SK-N-SH treated with all-trans-retinoic acid at 6 μM for 48 hours (cell line): Measurements from ENCODE around the gene CACNA1C.

Experiments used
- ATAC-seq: fragments of 200-7000 bp; cut with Tn5 transposase; 3 replicates; pipeline ENCODE4 v1.9.1; 2020; ENCODE audit warnings: mild to moderate bottlenecking, moderate library complexity
- BACH2 ChIP-seq: fragments of 250-450 bp; sonication (Bioruptor Pico); IDR thresholded peaks from 2 replicates; pipeline ENCODE4 v1.9.0; 2021; ENCODE audit warnings: mild to moderate bottlenecking, borderline replicate concordance
- CSDC2 ChIP-seq: fragments of 250-450 bp; sonication (Bioruptor Pico); IDR thresholded peaks from 2 replicates; pipeline ENCODE4 v1.5.0; 2020; ENCODE audit warnings: mild to moderate bottlenecking, moderate library complexity
- CSRNP3 ChIP-seq: fragments of 250-450 bp; sonication (Bioruptor Pico); IDR thresholded peaks from 2 replicates; pipeline ENCODE4 v1.5.1; 2021; ENCODE audit warnings: mild to moderate bottlenecking, moderate library complexity
- ESRRG ChIP-seq: fragments of 250-450 bp; sonication (Bioruptor Pico); IDR thresholded peaks from 2 replicates; pipeline ENCODE4 v1.6.1; 2021; ENCODE audit warnings: mild to moderate bottlenecking
- ISL1 ChIP-seq: fragments of 250-450 bp; sonication (Bioruptor Pico); IDR thresholded peaks from 2 replicates; pipeline ENCODE4 v2.1.2; 2022; ENCODE audit warnings: mild to moderate bottlenecking, moderate library complexity
- OSR1 ChIP-seq: fragments of 250-450 bp; sonication (Bioruptor Pico); IDR thresholded peaks from 2 replicates; pipeline ENCODE4 v1.8.0; 2022; ENCODE audit warnings: moderate library complexity, mild to moderate bottlenecking, inconsistent platforms
- POU6F1 ChIP-seq: fragments of 250-450 bp; sonication (Bioruptor Pico); IDR thresholded peaks from 2 replicates; pipeline ENCODE4 v1.8.0; 2021; ENCODE audit warnings: low read depth, mild to moderate bottlenecking, moderate library complexity, borderline replicate concordance
- RARB ChIP-seq: fragments of 250-450 bp; sonication (Bioruptor Pico); IDR thresholded peaks from 2 replicates; pipeline ENCODE4 v1.8.0; 2021; ENCODE audit warnings: mild to moderate bottlenecking, moderate library complexity
- SNAI2 ChIP-seq: fragments of 250-450 bp; sonication (Bioruptor Pico); IDR thresholded peaks from 2 replicates; pipeline ENCODE4 v1.5.0; 2020; ENCODE audit warnings: mild to moderate bottlenecking, moderate library complexity
- TCF4 ChIP-seq: fragments of 250-450 bp; sonication (Bioruptor Pico); IDR thresholded peaks from 2 replicates; pipeline ENCODE4 v1.8.0; 2021; ENCODE audit warnings: mild to moderate bottlenecking, moderate library complexity, borderline replicate concordance
- TOX ChIP-seq: fragments of 250-450 bp; sonication (Bioruptor Pico); IDR thresholded peaks from 2 replicates; pipeline ENCODE4 v1.8.0; 2021; ENCODE audit warnings: mild to moderate bottlenecking, moderate library complexity, borderline replicate concordance
- TSHZ2 ChIP-seq: fragments of 250-450 bp; sonication (Bioruptor Pico); IDR thresholded peaks from 2 replicates; pipeline ENCODE4 v1.5.0; 2020; ENCODE audit warnings: mild to moderate bottlenecking, moderate library complexity
- ZFP3 ChIP-seq: fragments of 250-450 bp; sonication (Bioruptor Pico); IDR thresholded peaks from 2 replicates; pipeline ENCODE4 v1.5.0; 2020; ENCODE audit warnings: mild to moderate bottlenecking, moderate library complexity
- ZFP30 ChIP-seq: fragments of 450-650 bp; formaldehyde crosslinking; IDR thresholded peaks from 2 replicates; pipeline ENCODE4 v1.5.0; 2022; ENCODE audit warnings: mild to moderate bottlenecking, moderate library complexity
- ZNF565 ChIP-seq: fragments of 450-650 bp; formaldehyde crosslinking; conservative IDR thresholded peaks from 2 replicates; pipeline ENCODE4 v1.5.0; 2020; ENCODE audit warnings: low read depth, mild to moderate bottlenecking, moderate library complexity
- TF ChIP-seq, protein P1 (sequence below): fragments of 250-450 bp; sonication (Bioruptor Pico); IDR thresholded peaks from 2 replicates; pipeline ENCODE4 v1.5.1; 2020; ENCODE audit warnings: low read depth, mild to moderate bottlenecking, moderate library complexity
- TF ChIP-seq, protein P2 (sequence below): fragments of 250-450 bp; sonication (Bioruptor Pico); IDR thresholded peaks from 2 replicates; pipeline ENCODE4 v1.8.0; 2020; ENCODE audit warnings: mild to moderate bottlenecking, moderate library complexity, borderline replicate concordance

Gene CACNA1C

GRCh38 chr12:2432856-2433255, 380.1 kb downstream of the CACNA1C start:
- no peak for TF ChIP-seq CSDC2 (CRISPR knock-in tag)
- TF ChIP-seq ZFP3 (CRISPR knock-in tag): no peak
- no peak for TF ChIP-seq POU6F1 (CRISPR knock-in tag)
- TF ChIP-seq ZFP30 (CRISPR knock-in tag): no peak
- no peak for TF ChIP-seq ESRRG (CRISPR knock-in tag)
- TF ChIP-seq BACH2 (CRISPR knock-in tag): no peak
- TF ChIP-seq, protein P1, sequence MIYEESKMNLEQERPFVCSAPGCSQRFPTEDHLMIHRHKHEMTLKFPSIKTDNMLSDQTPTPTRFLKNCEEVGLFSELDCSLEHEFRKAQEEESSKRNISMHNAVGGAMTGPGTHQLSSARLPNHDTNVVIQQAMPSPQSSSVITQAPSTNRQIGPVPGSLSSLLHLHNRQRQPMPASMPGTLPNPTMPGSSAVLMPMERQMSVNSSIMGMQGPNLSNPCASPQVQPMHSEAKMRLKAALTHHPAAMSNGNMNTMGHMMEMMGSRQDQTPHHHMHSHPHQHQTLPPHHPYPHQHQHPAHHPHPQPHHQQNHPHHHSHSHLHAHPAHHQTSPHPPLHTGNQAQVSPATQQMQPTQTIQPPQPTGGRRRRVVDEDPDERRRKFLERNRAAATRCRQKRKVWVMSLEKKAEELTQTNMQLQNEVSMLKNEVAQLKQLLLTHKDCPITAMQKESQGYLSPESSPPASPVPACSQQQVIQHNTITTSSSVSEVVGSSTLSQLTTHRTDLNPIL: no peak
- no peak for ATAC-seq

DNA sequence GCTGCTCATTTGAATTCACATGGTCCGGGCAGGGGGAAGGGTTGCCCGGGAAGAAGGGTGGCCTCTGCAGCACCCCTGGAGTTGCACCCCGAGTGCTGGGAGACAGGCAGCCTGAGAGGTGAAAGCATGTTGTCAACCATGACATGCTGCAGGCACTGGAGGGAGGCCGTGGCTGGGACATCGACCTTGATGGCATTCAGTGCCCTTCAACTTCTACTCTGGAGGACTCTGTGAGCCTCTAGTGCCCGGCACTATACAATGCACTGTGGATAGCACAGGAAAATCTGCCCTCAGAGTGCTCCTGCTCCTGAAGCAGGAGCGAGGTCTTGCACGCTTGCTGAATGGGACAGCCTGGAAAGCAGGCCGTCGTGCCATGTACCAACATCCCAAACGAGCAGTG, 382.7 kb downstream of the CACNA1C start:
- no peak for ATAC-seq
- no peak for TF ChIP-seq TSHZ2 (CRISPR knock-in tag)
- TF ChIP-seq, protein P1: no peak
- TF ChIP-seq ZNF565 (CRISPR knock-in tag): no peak
- no peak for TF ChIP-seq CSRNP3 (CRISPR knock-in tag)
- no peak for TF ChIP-seq SNAI2 (CRISPR knock-in tag)

GRCh38 chr12:2439332-2440100, 386.7 kb downstream of the CACNA1C start:
- no peak for TF ChIP-seq ISL1 (CRISPR knock-in tag)
- TF ChIP-seq RARB: no peak
- TF ChIP-seq, protein P2, sequence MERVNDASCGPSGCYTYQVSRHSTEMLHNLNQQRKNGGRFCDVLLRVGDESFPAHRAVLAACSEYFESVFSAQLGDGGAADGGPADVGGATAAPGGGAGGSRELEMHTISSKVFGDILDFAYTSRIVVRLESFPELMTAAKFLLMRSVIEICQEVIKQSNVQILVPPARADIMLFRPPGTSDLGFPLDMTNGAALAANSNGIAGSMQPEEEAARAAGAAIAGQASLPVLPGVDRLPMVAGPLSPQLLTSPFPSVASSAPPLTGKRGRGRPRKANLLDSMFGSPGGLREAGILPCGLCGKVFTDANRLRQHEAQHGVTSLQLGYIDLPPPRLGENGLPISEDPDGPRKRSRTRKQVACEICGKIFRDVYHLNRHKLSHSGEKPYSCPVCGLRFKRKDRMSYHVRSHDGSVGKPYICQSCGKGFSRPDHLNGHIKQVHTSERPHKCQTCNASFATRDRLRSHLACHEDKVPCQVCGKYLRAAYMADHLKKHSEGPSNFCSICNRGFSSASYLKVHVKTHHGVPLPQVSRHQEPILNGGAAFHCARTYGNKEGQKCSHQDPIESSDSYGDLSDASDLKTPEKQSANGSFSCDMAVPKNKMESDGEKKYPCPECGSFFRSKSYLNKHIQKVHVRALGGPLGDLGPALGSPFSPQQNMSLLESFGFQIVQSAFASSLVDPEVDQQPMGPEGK (CRISPR knock-in tag): no peak
- TF ChIP-seq POU6F1 (CRISPR knock-in tag): no peak
- TF ChIP-seq, protein P1: no peak
- no peak for TF ChIP-seq TCF4 (CRISPR knock-in tag)
- no peak for TF ChIP-seq TOX (CRISPR knock-in tag)
- TF ChIP-seq OSR1 (CRISPR knock-in tag): no peak
- ATAC-seq: no peak
